Ishikawa (cell line): ENCODE data around the gene TMEM253.

Experiments
- CEBPB ChIP-seq: IDR thresholded peaks from 2 replicates; pipeline ENCODE4 v1.6.1; 2012
- EP300 ChIP-seq: IDR thresholded peaks from 2 replicates; pipeline ENCODE4 v1.6.1; 2012; ENCODE audit warnings: borderline replicate concordance
- RAD21 ChIP-seq: IDR thresholded peaks from 2 replicates; pipeline ENCODE4 v1.6.1; 2012; ENCODE audit warnings: low read depth
- USF1 ChIP-seq: IDR thresholded peaks from 2 replicates; pipeline ENCODE4 v1.6.1; 2012

- TF ChIP-seq EP300 (no peak), USF1 (no peak), RAD21 (no peak), CEBPB (no peak)
Measured at GRCh38 chr14:21070610-21071224, 30.1 kb upstream of the TMEM253 start.
